B cell (primary cell): ENCODE results near the gene CHST8. TPM values are rescaled to one million over a fixed set of nuclear protein-coding genes. Genes with fewer than 3 reads are reported as not detected.
"Not testable (repeated sequence)": the region's sequence is repeated elsewhere in the genome, so short reads cannot be mapped to it uniquely, and the experiment has no call there.

ENCODE experiments used
- ATAC-seq: fragments of 200-7000 bp; cut with Tn5 transposase; one replicate; pipeline ENCODE4 v1.10.0; 2021; ENCODE audit warnings: low read depth, mild to moderate bottlenecking, moderate number of reproducible peaks, moderate library complexity
- CTCF ChIA-PET: fragments of 350-600 bp; sonication (Branson Sonifier 250); formaldehyde crosslinking; loops from one replicate; lab custom pipeline; 2021; ENCODE audit warnings: antibody characterized with exemption, inconsistent platforms; lab: Charles Lee
- POLR2A ChIA-PET: fragments of 350-600 bp; sonication (Branson Sonifier 250); formaldehyde crosslinking; loops from one replicate; lab custom pipeline; 2021; ENCODE audit warnings: antibody characterized with exemption; lab: Charles Lee
- DNase-seq: peaks from one replicate; pipeline ENCODE4 v3.0.0; 2013
- H2AFZ ChIP-seq: 2 replicates; pipeline ENCODE4 v1.6.1; 2012; ENCODE audit warnings: mild to moderate bottlenecking, low read depth, low read length; ENCODE audit not compliant: insufficient read depth, poor library complexity, severe bottlenecking
- H3K27ac ChIP-seq, 2 donors: 1 replicate in 1 of 2; 2 replicates in 1 of 2; pipeline ENCODE4 v1.5.1; 2012 to 2013; ENCODE audit warnings: low read length in 2 of 2, mild to moderate bottlenecking in 2 of 2, moderate library complexity in 1 of 2
- H3K27me3 ChIP-seq, 4 experiments: fragments of 200-600 bp in 1 of 4; sonication (generic) in 1 of 4; replicated peaks in 1 of 4; 1 replicate in 2 of 4; 2 replicates in 2 of 4; pipeline versions ENCODE4 v1.6.1 to v1.7.0; 2013 to 2016; ENCODE audit warnings: low read length in 3 of 4, mild to moderate bottlenecking in 2 of 4, mixed read lengths in 1 of 4, moderate library complexity in 1 of 4; ENCODE audit not compliant: insufficient read depth in 4 of 4, control insufficient read depth in 3 of 4; ENCODE audit errors: control extremely low read depth in 1 of 4
- H3K36me3 ChIP-seq, 2 experiments: replicated peaks in 1 of 2; 1 replicate in 1 of 2; 2 replicates in 1 of 2; pipeline versions ENCODE4 v1.6.1 to v1.7.1; 2013; ENCODE audit warnings: low read length in 1 of 2; ENCODE audit not compliant: insufficient read depth in 2 of 2, control insufficient read depth in 1 of 2; ENCODE audit errors: control extremely low read depth in 1 of 2, extremely low read depth in 1 of 2
- H3K4me1 ChIP-seq, 2 donors: fragments of 200-600 bp in 1 of 2; sonication (generic) in 1 of 2; 1 replicate in 1 of 2; 2 replicates in 1 of 2; pipeline versions ENCODE4 v1.5.1 to v1.6.1; 2013 to 2017; ENCODE audit warnings: low read length in 2 of 2; ENCODE audit not compliant: control insufficient read depth in 2 of 2, insufficient read depth in 2 of 2
- H3K4me2 ChIP-seq: replicated peaks from 2 replicates; pipeline ENCODE3; 2012; ENCODE audit warnings: mild to moderate bottlenecking, low read depth, low read length; ENCODE audit not compliant: poor library complexity, severe bottlenecking
- H3K4me3 ChIP-seq, 5 experiments: fragments of 200-600 bp in 1 of 5; sonication (generic) in 1 of 5; 1 replicate in 3 of 5; 2 replicates in 2 of 5; pipeline versions ENCODE4 v1.5.1 to v1.7.0; 2011 to 2016; ENCODE audit warnings: low read length in 4 of 5, mild to moderate bottlenecking in 4 of 5, low read depth in 2 of 5, control low read depth in 1 of 5, moderate library complexity in 1 of 5; ENCODE audit not compliant: insufficient read depth in 1 of 5; ENCODE audit errors: control extremely low read depth in 1 of 5, extremely low read depth in 1 of 5
- H3K79me2 ChIP-seq: fragments of 200-600 bp; sonication (generic); one replicate; pipeline ENCODE4 v1.6.0; 2016; ENCODE audit warnings: low read length; ENCODE audit not compliant: control insufficient read depth, insufficient read depth
- H3K9ac ChIP-seq: fragments of 200-600 bp; sonication (generic); 2 replicates; pipeline ENCODE4 v1.6.1; 2017; ENCODE audit warnings: mild to moderate bottlenecking, low read length, moderate library complexity
- H3K9me3 ChIP-seq, 3 donors: one replicate each; pipeline versions ENCODE4 v1.6.1 to v1.7.1; 2013; ENCODE audit warnings: low read length in 2 of 3; ENCODE audit not compliant: control insufficient read depth in 2 of 3, insufficient read depth in 1 of 3; ENCODE audit errors: control extremely low read depth in 1 of 3
- H4K20me1 ChIP-seq: 2 replicates; pipeline ENCODE4 v1.6.0; 2012; ENCODE audit warnings: mild to moderate bottlenecking, low read length; ENCODE audit not compliant: insufficient read depth, control insufficient read depth, poor library complexity, severe bottlenecking
- H3K27ac Mint-ChIP-seq: one replicate; pipeline ENCODE4 v1.8.0; 2021; ENCODE audit warnings: mixed read lengths
- H3K27me3 Mint-ChIP-seq: one replicate; pipeline ENCODE4 v1.8.0; 2021; ENCODE audit warnings: mixed read lengths
- H3K4me1 Mint-ChIP-seq: one replicate; pipeline ENCODE4 v1.8.0; 2021; ENCODE audit warnings: mixed read lengths
- H3K4me3 Mint-ChIP-seq: one replicate; pipeline ENCODE4 v1.8.0; 2021; ENCODE audit warnings: mixed read lengths
- H3K9me3 Mint-ChIP-seq: one replicate; pipeline ENCODE4 v1.8.0; 2022; ENCODE audit warnings: mixed read lengths; ENCODE audit not compliant: insufficient read depth
- CTCF ChIP-seq: fragments of 200-600 bp; IDR thresholded peaks from one replicate; pipeline ENCODE4 v1.8.0; 2022; ENCODE audit warnings: antibody characterized with exemption, mild to moderate bottlenecking
- EZH2 ChIP-seq: IDR thresholded peaks from 2 replicates; pipeline ENCODE4 v1.6.1; 2012; ENCODE audit warnings: borderline replicate concordance, low read depth, mild to moderate bottlenecking, moderate library complexity, low read length; ENCODE audit not compliant: insufficient read depth, poor library complexity, severe bottlenecking
- WGBS: methylation state at CpG from one replicate; pipeline ENCODE4 v1.1.5; 2013; ENCODE audit warnings: missing lambda C conversion rate; ENCODE audit not compliant: insufficient coverage; 5-methylcytosine and 5-hydroxymethylcytosine counted together
- intact Hi-C: fragments of 100-400 bp; cut with micrococcal nuclease; formaldehyde crosslinking; loops from one replicate; pipeline ENCODE4 v1.10.0; 2022
- polyA plus RNA-seq: library from polyadenylated mRNA; depleted of rRNA; stranded (reverse); fragments of >200 nt; gene quantifications from 2 replicates; pipeline ENCODE4 v1.2.3, GENCODE V29; 2012
- total RNA-seq, 2 donors: library from RNA; stranded (reverse); fragments of 120-200 nt in 1 of 2; gene quantifications; 1 replicate in 1 of 2; 2 replicates in 1 of 2; pipeline versions ENCODE4 v1.2.3 to v1.2.4, GENCODE V29; 2013 to 2022

The CHST8 gene
- total and polyA plus RNA-seq, 2 donors (not counting 1 experiment from before 2014, with no cell fraction given), result not detected

- Histone ChIP-seq H3K27me3 (peaks cover 0 to 22% (median 3%) of the 10 kb centered on the region in 4 experiments), H3K4me2 (no peak overlapping the region), H4K20me1 (no peaks in the 10 kb centered on the region), H3K4me1 (no peaks in the 10 kb centered on the region), H3K79me2 (no peaks in the 10 kb centered on the region), H3K9ac (no peak overlapping the region), H2AFZ (no peak overlapping the region), H3K36me3 (no peaks in the 10 kb centered on the region), H3K27ac (no peak overlapping the region), H3K9me3 (peaks cover 0 to 9% (median 0%) of the 10 kb centered on the region in 3 donors), H3K4me3 (no peak overlapping the region)
- Mint-ChIP-seq H3K4me3 (no peak overlapping the region), H3K27me3 (peaks cover 20% of the 10 kb centered on the region), H3K9me3 (no peaks in the 10 kb centered on the region), H3K4me1 (no peaks in the 10 kb centered on the region), H3K27ac (no peak overlapping the region)
- DNase-seq, result no peak
- ChIA-PET POLR2A (no interaction called here), CTCF (no interaction called here)
- intact Hi-C loops, result no loop called here
- 100% methylated on average over 1 of the region's 4 CpGs for WGBS
- no peak for ATAC-seq
- TF ChIP-seq EZH2 (no peak), CTCF (no peak)
Measured at GRCh38 chr19:33616857-33617256, 4.9 kb upstream of the CHST8 start.

- H4K20me1 ChIP-seq, H3K4me1 ChIP-seq, H3K4me2 ChIP-seq, H3K27ac ChIP-seq, H3K9me3 Mint-ChIP-seq, H3K9me3 ChIP-seq, POLR2A ChIA-PET, DNase-seq, intact Hi-C loops, H3K4me3 ChIP-seq, ATAC-seq, H3K4me1 Mint-ChIP-seq, H3K9ac ChIP-seq, H2AFZ ChIP-seq, CTCF ChIA-PET, H3K4me3 Mint-ChIP-seq, H3K36me3 ChIP-seq, H3K27ac Mint-ChIP-seq, H3K79me2 ChIP-seq: not testable (repeated sequence)
- peaks cover 0 to 31% (median 5%) of the 10 kb centered on the region in 4 experiments for H3K27me3 ChIP-seq
- 100% methylated on average over 1 of the region's 2 CpGs for WGBS
- H3K27me3 Mint-ChIP-seq, result peaks cover 23% of the 10 kb centered on the region
Measured at GRCh38 chr19:33618363-33618762, 3.4 kb upstream of the CHST8 start.
